HG02885 (cell line): ENCODE results near the gene OXT.

Experiments used
- ATAC-seq: cut with Tn5 transposase; IDR thresholded peaks from one replicate; pipeline ENCODE4 v1.9.1; 2021; ENCODE audit warnings: mild to moderate bottlenecking; ENCODE audit not compliant: unreplicated experiment, poor library complexity

OXT gene

DNA sequence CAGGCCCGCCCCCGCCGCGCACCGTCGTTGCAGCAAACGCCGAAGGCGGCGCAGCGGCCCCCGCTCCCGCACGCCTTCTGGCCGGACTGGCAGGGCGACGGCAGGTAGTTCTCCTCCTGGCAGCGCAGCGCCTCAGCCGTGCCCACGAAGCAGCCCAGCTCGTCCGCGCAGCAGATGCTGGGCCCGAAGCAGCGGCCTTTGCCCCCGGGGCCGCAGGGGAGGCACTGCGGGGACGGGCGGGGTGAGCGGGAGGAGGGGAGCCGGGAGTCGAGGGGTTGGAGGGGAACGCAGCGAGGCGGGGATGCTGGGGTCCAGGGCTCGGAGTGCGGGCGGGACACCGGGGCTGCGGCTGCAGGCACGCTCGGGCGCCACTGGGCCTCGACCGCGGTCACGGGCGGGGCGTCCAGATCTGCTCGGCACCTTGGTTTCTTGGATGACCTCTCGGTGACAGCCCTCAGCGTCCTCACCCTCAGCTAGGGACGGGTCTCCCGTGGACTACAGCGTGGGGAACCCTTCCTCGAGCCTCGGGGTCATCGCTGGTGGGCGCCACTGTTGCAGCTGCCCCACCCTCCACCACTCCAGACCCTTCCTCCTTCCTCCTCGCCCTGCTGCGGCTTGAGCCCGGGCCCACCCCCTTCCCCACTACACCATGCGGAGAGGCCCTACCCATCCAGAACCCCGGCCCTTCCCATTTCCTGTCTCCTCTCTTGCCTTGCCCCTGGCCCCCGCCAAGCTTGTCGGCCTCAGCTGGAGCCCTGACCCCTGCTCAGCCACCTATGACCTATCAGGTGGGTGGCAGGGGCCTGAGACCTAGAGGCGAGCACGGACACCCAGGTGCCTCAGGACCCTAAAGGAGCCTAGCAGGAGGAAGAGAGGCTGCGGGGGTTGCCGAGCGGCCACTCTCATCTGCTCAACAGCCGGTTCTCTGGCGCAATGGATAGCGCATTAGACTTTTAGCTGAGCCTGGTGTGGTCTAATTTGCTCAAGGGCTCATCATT, 11.8 kb downstream of the OXT start:
- ATAC-seq = no peak

DNA sequence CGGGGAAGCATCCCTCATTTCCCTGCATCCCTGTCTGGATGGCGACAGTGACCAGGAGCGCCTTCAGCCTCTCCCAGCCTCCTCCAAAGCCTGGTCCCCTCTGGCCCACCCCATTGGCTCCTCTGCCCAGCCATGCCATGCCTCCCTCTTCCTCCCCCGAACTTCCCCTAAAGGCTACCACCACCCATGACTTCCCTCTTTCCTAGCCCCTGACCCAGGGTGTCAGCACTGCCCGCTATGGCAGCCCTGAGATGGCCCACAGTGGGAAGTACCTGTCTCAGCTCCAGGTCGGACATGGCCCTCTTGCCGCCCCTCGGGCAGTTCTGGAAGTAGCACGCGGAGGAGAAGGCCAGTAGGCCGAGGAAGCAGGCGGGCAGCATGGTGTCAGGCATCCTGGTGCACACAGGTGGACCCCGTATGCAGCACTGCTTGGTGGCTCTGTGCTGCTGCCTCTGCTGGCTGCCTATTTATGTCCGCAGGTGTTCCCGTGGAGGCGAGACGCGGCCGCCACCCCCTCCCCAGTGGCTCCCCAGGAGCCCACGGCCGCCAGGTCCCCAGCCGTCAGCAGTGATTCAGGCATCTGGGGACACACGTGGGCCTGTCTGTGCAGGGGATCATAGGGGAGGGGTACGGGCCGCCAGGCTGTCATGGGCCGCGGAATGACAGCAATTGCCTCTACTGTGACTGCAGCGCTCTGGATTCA, 13.0 kb downstream of the OXT start, which contains the start of gene AVP:
Gene AVP (minus strand): TSS at position 442 of the 703 bp plus-strand sequence. CDS start 50 bp downstream, at position 392.
- no peak for ATAC-seq

DNA sequence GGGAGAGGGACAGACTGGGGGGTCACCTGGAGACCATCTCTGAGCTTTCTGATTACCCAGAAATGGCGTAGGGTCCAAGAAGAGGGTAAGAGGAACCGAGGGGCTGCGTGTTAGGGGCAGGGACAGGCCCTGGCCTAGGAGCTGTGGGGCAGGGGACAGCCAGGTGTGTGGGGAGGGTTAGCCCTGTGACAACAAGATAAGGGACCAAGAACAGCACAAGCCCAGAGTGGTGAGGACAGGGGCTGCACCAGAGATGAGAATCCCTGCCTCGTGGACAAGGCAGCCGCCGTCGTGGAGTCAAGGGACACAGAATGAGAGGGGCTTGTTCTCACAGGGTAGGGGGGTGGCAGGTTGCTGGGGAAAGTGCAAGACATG, 13.6 kb downstream of the OXT start:
- ATAC-seq = no peak

DNA sequence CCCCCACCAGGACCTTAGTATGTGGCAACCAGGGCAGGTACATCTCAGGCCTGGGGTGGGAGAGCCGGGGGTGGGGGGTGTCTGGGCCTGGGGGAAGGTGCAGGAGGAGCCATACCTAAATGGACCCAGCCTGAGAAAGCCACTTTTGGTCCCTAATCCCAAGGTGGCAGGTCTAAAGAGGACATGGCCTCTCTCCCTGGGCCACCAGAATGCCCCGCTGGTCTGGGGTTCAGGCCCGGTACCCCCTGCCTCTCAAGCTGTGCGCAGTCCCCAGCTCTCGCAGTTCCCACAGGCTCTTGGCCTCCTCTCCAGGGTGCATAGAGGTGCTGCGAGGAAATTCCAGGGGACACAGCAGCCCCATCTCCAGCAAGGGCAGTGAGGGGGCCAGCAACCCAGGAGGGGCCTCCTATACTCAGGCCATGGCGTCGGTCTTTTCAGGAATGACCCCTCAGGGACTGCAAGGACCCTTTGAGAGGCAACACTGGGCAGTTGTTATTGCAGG, 14.2 kb downstream of the OXT start:
- ATAC-seq = no peak

DNA sequence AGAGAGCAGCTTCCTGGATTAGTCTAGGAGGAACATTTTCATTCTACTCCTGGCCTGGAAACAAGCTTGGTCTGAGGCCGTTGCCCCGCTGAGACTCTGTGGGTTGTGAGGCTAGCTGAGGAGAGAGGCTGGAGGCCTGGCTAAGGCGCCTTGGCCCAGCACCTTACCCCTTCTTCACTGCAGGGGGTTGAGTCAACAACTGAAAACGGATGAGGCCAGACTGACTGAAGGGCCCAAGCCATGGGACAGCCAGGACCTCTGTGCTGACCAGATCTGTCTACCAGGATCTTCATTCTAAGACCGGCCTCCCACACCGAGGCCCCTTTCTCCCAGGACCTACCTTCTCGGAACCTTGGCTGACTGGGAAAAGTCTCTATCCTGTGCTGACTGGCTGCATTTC, 16.6 kb downstream of the OXT start:
- no peak for ATAC-seq

DNA sequence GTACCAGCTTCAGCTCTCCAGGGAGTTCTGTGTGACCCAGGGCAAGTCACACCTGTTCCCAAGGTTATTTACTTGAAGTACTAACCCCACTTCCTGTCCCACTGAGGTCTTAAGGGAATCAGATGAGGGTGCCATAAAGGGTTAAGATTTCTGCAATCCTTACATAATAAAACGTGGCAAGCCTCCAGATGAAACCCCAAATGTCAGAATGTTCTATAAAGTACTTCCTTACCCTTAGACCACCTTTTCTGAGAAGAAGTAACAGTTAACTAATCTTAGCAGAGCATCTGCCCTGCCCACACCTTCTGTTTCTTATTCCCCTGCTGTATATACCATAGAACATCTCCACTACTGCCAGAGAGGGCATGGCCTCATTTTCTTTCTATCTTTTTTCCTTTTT, 19.1 kb downstream of the OXT start:
- ATAC-seq = no peak

DNA sequence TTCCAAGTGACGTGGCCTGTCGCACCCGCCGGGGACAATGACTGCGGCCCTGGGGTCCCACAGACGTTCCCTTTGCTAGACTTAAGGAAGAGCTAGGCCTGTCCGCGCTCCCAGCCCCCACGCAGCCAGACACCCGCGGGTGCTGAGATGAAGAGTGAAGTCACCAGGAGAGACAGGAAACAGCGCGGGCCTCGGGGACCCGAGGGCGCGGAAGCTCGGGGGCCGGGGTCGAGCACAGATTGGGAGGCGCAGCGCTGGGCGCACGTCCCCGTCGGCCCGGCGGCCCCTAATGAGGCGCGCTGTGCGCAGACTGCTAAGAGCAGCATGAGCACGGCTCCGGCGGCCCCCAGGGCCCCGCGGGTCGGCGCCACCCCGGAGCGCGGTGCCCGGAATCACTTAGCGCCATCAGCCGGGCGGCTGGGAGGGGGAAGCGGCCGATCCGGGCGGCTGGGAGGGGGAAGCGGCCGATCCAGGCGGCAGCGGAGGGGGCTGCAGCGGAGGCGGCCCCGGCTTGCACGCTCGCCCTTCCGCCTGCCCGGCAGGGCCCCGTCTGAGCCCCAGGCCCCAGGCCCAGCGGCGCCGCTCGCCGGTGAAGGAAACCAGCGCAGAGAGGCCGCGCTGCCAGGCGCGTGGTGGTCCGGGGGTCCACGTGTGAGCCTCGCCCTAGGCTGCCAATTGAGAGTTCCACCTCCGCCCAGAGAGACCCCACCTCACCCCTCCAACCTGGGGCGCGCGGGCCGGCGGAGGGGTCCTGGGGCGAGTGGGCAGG, 21.4 kb downstream of the OXT start:
- ATAC-seq = no peak

DNA sequence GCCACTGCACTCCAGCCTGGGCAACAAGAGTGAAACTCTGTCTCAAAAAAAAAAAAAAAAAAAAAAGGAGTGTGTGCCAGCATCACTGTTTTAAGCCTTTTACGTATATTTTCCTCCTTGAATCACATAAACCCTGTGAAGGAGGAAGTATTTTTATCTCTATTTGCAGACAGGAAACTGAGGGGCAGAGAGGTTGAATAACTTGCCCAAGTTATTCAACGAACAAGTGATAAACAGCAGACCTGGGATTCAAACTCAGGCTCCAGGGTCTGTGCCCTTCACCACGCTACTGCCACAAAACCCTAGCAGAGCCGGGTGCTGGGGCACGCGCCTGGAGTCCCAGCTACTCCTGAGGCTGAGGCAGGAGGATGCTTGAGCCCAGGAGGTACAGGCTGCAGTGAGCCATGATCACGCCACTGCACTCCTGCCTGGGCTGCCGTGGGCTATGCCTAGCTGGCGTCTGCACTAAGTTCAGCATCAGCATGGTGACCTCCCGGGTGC, 22.5 kb downstream of the OXT start:
- no peak for ATAC-seq

DNA sequence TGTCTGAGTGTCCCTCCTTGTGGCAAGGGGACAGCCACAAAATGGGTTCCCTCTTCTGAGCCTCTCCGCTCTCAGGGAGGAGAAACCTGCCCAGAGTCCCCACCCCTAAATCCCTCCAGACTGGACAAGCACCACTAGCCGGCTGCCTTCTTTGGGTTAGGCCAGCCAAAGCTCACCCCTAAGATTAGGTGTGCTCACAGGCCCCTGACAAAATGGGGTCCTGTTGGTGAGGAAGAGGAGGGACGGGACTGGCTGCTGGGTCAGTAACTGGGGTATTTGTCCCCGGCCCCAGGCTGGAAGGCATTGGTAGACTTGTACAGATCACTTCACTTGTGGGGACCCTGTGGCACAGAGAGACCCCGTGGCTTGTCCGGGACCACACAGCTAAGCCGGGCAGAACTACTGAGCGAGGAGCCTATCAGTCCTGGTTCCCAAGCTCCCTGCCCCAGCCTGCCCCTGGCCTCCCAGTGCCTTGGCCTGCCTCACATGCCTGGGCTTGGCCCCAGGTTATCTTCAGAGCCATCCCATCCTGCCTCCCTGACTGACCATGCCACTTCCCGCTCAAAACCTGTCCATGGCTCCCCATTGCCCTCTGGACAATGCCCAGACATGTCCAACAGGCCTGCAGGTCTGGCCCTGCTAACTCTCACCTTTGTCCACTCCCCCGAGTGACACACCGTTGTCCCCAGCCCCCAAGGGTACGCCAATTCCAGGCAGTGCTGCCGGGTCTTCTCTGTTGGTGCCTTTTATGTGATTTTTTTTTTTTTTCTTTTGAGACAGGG, 23.6 kb downstream of the OXT start:
- no peak for ATAC-seq

DNA sequence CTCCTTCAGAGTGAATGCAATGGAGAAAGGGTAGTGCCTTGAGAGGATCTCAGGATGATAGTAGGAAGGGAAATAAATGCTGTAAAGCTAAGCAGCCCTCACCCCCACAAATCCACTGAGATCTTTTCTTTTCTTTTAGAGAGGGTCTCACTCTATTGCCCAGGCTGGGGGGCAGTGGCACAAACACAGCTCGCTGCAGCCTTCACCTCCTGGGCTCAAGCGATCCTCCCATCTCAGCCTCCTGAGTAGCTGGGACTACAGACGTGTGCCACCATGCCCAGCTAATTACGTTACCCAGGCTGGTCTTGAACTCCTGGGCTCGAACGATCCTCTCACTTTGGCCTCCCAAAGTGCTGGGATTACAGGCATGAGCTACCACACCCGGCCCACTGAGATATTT, 29.1 kb downstream of the OXT start:
- no peak for ATAC-seq

DNA sequence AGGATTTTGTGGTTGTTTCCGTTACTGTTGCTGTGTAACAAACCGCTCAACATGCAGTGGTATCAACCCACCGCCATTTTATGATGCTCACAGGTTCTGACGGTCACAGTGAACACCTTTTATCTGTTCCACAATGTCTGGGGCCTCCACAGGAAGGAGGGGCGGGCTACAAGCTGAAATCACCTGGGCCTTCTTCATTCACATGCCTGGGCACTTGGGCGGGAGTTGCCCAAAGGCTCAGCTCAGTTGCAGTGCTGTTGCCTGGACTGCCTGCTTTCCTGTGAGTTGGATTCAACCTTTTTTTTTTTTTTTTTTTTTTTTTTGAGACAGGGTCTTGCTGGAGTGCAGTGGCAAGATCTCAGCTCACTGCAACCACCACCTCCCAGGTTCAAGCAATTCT, 29.8 kb downstream of the OXT start:
- no peak for ATAC-seq

DNA sequence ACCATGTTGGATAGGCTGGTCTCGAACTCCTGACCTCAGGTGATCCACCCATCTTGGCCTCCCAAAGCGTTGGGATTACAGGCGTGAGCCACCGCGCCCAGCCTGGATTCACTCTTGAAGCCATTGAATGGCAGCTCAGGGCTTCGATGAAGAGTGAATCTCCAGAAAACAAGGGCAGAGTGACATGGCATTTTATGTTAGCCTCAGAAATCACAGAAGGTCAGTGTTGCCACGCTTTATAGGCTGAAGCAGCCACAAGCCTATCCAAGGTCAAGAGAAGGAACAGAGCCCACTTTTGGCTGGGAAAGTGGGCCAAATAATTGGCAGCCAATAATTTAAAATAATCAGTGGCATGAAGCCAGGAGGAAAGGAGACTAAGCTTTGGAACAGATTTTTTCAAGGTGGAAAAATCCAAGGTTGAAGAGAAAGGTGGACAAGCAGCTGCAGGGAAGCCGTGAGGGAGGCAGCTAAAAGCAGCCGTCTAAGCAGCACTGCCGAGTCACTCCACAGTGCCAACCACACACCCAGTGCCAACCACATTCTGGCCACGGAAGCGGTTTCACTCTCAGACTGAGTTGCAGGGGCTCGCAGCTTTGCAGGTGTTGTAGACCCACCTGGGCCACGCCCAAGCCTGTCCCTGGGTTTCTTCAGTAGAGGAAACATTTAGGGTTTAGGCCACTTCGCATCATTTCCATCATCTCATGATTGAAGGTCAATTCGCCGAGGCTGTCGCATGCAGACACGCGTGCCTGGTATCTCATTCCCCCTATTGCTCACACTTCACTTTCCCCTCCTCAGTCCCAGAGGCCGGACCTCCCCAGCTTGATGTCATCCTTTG, 30.5 kb downstream of the OXT start:
- ATAC-seq = no peak

DNA sequence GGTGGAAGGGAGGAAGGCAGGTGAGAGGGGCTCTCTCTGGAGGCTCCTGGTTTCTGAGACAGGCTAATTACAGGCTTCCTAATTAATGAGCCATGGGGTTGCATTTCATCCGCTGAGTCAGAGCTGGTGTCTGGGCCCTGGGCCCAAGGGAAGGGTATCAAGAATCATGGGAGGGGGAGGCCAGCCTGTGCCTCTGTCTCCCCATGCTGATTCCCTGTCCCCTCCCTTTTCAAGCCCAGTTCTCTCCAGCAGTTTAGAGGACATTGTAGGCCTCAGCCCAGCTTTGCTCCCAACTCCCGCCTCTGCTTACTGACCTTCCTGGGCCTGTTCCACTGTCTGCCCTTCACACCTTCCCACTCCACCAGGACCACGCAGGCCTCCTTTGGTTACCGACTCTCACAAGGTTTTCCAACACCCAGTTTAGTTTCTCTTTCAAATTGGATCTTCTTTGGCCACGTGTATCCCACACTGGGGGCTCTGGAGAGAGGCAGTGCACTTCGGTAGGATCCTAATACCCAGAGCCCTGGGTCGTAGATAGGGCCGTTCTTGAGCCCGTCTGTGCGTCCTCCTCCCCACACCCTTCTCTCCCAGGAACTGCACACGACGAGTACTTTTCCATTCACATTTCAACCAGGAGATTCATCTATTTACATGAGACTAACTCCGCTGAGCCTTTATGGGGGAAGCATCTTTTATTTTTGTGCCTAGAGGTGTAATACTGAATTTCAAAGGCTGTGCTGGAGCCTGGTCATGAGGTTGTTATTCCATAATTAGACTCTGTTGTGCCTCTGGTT, 31.4 kb downstream of the OXT start:
- no peak for ATAC-seq

DNA sequence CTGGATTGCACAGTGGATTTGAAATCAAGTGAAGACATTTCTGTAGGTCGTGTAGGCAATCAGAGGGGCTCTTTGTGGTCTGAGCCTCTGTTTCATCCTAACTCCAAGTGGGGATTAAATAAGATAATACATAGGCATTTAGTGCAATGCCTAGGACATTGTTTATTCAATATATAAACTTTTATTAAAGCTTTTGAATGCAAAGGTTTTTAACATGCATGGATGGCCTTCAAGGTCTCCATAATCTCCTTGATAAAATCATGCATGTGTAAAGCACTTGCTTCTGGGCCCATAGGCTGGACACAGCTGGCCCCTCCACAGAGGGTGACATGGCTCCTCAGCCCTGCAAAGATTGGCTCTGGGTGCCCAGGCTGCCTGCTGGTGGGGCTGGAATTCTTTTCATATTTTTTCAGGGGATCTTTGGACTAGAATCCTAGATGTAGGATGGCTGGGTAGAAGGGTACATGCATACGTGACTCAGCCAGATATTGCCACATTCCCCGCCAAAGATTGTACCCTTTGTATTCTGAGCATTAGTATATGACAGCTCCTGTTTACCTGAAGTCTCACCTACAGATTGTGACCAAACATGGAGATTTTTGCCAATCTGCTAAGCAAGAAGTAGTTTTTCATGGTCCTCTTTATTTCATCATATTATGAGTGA, 32.1 kb downstream of the OXT start:
- ATAC-seq = no peak

DNA sequence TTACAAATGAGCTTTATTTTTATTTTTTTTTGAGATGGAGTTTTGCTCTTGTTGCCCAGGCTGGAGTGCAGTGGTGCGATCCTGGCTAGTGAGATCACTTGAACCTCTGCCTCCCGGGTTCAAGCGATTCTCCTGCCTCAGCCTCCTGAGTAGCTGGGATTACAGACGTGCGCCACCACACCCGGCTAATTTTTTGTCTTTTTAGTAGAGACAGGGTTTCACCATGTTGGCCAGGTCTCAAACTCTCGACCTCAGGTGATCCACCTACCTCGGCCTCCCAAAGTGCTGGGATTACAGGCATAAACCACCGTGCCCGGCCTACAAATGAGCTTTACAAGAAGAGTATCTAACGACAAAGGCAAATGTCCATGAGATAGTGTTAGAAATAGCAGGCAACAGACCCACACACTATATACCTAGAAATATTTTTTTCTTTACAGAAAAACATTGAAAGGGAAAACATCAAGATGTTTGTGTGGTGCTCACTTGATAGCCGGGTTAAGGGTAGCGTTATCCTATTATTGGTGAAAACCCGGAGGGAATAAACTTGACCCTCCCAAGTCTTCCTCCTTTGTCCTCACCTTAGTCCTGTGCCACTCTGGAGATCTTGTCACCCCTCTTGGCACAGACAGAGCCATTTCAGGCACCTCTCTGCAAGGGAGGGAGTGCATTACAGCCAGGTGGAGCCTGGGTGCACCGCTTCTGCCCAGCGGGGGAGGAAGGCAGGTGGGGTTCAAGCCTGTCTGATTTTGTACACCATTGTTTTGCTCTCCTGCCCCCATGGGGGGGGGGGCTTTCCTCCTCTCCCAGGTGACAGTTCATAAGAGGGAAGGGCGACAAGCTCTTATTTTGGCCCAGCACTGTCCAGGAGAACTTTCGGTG, 34.1 kb downstream of the OXT start:
- no peak for ATAC-seq

DNA sequence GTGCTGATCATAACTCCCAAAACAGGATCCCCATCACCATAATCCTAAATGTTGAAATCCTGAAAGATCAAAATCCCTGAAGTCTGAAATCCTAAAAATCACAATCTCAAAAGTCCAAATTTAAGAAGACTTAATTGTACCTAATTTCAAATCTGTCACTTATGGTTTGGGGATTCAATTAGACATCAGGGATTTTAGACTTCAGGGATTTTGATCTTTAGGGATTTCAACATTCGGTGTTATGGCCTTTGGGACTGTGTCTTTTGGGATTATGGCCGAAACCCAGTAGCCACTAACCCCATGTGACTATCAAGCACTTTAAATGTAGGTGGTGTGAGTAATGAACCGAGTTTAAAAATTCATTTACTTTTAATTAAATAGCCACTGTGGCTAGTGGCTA, 34.8 kb downstream of the OXT start:
- ATAC-seq = no peak
